GM12878 (cell line): ENCODE results near the gene ATP6V0A1. TPM values are rescaled to one million over a fixed set of nuclear protein-coding genes. Genes with fewer than 3 reads are reported as not detected.

Experiments used
- ATF7 ChIP-seq: fragments of 450-650 bp; IDR thresholded peaks from 2 replicates; pipeline ENCODE4 v1.6.1; 2016; ENCODE audit warnings: low read depth, mild to moderate bottlenecking
- DPF2 ChIP-seq: fragments of 450-650 bp; IDR thresholded peaks from 2 replicates; pipeline ENCODE4 v1.6.1; 2017; ENCODE audit warnings: mild to moderate bottlenecking
- FOXM1 ChIP-seq: IDR thresholded peaks from 2 replicates; pipeline ENCODE4 v1.6.1; 2012; ENCODE audit warnings: low read depth, mild to moderate bottlenecking, inconsistent platforms, low read length, moderate library complexity
- HDAC6 ChIP-seq: fragments of 200-600 bp; sonication (generic); IDR thresholded peaks from one replicate; pipeline ENCODE4 v1.8.0; 2017; ENCODE audit warnings: antibody characterized with exemption; ENCODE audit not compliant: unreplicated experiment
- KDM1A ChIP-seq: fragments of 200-600 bp; sonication (generic); IDR thresholded peaks from 2 replicates; pipeline ENCODE4 v1.6.1; 2016; ENCODE audit warnings: borderline replicate concordance
- NFIC ChIP-seq: IDR thresholded peaks from 2 replicates; pipeline ENCODE4 v1.6.1; 2012; ENCODE audit warnings: low read depth, mild to moderate bottlenecking, inconsistent platforms, low read length, moderate library complexity
- PAX5 ChIP-seq: IDR thresholded peaks from 2 replicates; pipeline ENCODE4 v1.6.1; 2011; ENCODE audit warnings: low read depth, low read length, borderline replicate concordance
- PAX8 ChIP-seq: fragments of 450-650 bp; IDR thresholded peaks from 2 replicates; pipeline ENCODE4 v1.6.1; 2017; ENCODE audit warnings: mild to moderate bottlenecking, moderate library complexity
- SIX5 ChIP-seq: IDR thresholded peaks from 2 replicates; pipeline ENCODE4 v1.6.1; 2011; ENCODE audit warnings: mild to moderate bottlenecking, low read depth, low read length, moderate library complexity; ENCODE audit not compliant: severe bottlenecking
- STAT1 ChIP-seq: fragments of 450-650 bp; conservative IDR thresholded peaks from 2 replicates; pipeline ENCODE4 v1.6.1; 2014; ENCODE audit warnings: antibody characterized with exemption, mild to moderate bottlenecking
- TBL1XR1 ChIP-seq: IDR thresholded peaks from 2 replicates; pipeline ENCODE4 v1.6.1; 2012; ENCODE audit warnings: low read depth, low read length, improper control_type of control experiment
- ZBTB40 ChIP-seq: fragments of 450-650 bp; IDR thresholded peaks from 2 replicates; pipeline ENCODE4 v1.6.1; 2016; ENCODE audit warnings: mild to moderate bottlenecking, moderate library complexity, borderline replicate concordance
- polyA plus RNA-seq, 11 experiments: library from polyadenylated mRNA; depleted of rRNA in 4 of 11; unstranded in 6 of 11; stranded (reverse) in 5 of 11; fragments of >200 nt; fragmentation: Nextera tagmentation in 4 of 11; fragmentation: Illumina TruSeq in 1 of 11; extraction: Ambion mirVana in 4 of 11; extraction: Trizol in 1 of 11; gene quantifications; 1 replicate in 1 of 11; 2 replicates in 10 of 11; pipeline versions ENCODE4 v1.2.1 to v1.2.3, GENCODE V29; 2011 to 2016; ENCODE audit warnings: inconsistent platforms in 2 of 11, missing spikeins in 2 of 11, low read depth in 1 of 11
- total RNA-seq, 4 experiments: library from RNA; depleted of rRNA in 3 of 4; stranded (reverse); fragments of >200 nt in 3 of 4; fragmentation: Illumina TruSeq in 1 of 4; extraction: Trizol in 1 of 4; gene quantifications; 2 replicates each; pipeline versions ENCODE4 v1.2.1 to v1.2.3, GENCODE V29; 2013 to 2021
- TF ChIP-seq, protein P1 (sequence below): fragments of 450-650 bp; IDR thresholded peaks from 2 replicates; pipeline ENCODE4 v1.6.1; 2018; ENCODE audit warnings: mild to moderate bottlenecking, low read depth, moderate library complexity; ENCODE audit not compliant: partially characterized antibody
- TF ChIP-seq, protein P2 (sequence below): fragments of 450-650 bp; IDR thresholded peaks from 2 replicates; pipeline ENCODE4 v1.6.1; 2018; ENCODE audit warnings: borderline replicate concordance, mild to moderate bottlenecking; ENCODE audit not compliant: partially characterized antibody
- TF ChIP-seq, protein P3 (sequence below): fragments of 450-650 bp; IDR thresholded peaks from 2 replicates; pipeline ENCODE4 v1.6.1; 2017; ENCODE audit warnings: antibody characterized with exemption, mild to moderate bottlenecking, moderate library complexity

ATP6V0A1 gene
- total and polyA plus RNA-seq, 10 of the 15 experiments (the other 5 are each of a cell fraction or from before 2014, with no cell fraction given), result 3.0 to 76.6 (median 30.9) TPM

DNA sequence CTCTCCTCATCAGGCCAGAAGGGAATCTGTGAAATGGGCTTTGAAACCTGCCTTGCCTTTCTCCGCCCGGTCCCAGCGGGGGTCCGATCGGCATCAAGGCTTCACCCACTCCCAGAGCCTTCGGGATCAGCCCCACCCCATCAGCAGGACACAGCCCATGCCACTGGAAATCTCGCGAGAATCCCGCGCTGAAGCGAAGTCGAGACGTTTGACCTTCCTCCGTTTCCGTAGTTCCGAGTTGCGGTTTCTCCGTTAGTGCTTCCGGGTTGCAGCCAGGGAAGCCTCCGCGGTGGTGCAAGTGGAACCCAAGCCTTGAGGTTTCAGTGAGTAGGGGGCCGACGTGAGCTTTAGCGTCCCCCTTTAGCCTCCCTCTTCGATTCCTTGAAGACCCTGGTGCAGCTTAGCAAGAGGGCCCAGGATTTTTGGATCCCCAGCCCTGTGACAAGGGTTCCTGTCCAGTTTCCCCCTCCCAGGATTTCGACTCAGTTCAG lies 103.3 kb downstream of the ATP6V0A1 start, which contains the start of gene COASY (continued):
- TF ChIP-seq STAT1, result 0 out of 2 replicates have a peak, but pooled peaks have one; percentile 84
- TF ChIP-seq ATF7, result peak; percentile 45; the same call in 1 of the 2 replicates
- TF ChIP-seq, protein P1, sequence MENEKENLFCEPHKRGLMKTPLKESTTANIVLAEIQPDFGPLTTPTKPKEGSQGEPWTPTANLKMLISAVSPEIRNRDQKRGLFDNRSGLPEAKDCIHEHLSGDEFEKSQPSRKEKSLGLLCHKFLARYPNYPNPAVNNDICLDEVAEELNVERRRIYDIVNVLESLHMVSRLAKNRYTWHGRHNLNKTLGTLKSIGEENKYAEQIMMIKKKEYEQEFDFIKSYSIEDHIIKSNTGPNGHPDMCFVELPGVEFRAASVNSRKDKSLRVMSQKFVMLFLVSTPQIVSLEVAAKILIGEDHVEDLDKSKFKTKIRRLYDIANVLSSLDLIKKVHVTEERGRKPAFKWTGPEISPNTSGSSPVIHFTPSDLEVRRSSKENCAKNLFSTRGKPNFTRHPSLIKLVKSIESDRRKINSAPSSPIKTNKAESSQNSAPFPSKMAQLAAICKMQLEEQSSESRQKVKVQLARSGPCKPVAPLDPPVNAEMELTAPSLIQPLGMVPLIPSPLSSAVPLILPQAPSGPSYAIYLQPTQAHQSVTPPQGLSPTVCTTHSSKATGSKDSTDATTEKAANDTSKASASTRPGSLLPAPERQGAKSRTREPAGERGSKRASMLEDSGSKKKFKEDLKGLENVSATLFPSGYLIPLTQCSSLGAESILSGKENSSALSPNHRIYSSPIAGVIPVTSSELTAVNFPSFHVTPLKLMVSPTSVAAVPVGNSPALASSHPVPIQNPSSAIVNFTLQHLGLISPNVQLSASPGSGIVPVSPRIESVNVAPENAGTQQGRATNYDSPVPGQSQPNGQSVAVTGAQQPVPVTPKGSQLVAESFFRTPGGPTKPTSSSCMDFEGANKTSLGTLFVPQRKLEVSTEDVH, result peak; percentile 78
- TF ChIP-seq ZBTB40, result peak; percentile 94
- no peak for TF ChIP-seq FOXM1
- TF ChIP-seq PAX8, result no peak
- TF ChIP-seq DPF2, result peak; percentile 63
- TF ChIP-seq, protein P2, sequence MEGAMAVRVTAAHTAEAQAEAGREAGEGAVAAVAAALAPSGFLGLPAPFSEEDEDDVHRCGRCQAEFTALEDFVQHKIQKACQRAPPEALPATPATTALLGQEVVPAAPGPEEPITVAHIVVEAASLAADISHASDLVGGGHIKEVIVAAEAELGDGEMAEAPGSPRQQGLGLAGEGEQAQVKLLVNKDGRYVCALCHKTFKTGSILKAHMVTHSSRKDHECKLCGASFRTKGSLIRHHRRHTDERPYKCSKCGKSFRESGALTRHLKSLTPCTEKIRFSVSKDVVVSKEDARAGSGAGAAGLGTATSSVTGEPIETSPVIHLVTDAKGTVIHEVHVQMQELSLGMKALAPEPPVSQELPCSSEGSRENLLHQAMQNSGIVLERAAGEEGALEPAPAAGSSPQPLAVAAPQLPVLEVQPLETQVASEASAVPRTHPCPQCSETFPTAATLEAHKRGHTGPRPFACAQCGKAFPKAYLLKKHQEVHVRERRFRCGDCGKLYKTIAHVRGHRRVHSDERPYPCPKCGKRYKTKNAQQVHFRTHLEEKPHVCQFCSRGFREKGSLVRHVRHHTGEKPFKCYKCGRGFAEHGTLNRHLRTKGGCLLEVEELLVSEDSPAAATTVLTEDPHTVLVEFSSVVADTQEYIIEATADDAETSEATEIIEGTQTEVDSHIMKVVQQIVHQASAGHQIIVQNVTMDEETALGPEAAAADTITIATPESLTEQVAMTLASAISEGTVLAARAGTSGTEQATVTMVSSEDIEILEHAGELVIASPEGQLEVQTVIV, result peak; percentile 85
- TF ChIP-seq, protein P3, sequence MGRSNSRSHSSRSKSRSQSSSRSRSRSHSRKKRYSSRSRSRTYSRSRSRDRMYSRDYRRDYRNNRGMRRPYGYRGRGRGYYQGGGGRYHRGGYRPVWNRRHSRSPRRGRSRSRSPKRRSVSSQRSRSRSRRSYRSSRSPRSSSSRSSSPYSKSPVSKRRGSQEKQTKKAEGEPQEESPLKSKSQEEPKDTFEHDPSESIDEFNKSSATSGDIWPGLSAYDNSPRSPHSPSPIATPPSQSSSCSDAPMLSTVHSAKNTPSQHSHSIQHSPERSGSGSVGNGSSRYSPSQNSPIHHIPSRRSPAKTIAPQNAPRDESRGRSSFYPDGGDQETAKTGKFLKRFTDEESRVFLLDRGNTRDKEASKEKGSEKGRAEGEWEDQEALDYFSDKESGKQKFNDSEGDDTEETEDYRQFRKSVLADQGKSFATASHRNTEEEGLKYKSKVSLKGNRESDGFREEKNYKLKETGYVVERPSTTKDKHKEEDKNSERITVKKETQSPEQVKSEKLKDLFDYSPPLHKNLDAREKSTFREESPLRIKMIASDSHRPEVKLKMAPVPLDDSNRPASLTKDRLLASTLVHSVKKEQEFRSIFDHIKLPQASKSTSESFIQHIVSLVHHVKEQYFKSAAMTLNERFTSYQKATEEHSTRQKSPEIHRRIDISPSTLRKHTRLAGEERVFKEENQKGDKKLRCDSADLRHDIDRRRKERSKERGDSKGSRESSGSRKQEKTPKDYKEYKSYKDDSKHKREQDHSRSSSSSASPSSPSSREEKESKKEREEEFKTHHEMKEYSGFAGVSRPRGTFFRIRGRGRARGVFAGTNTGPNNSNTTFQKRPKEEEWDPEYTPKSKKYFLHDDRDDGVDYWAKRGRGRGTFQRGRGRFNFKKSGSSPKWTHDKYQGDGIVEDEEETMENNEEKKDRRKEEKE, result no peak
- TF ChIP-seq HDAC6, result no peak
- TF ChIP-seq NFIC, result peak; percentile 52; the same call in 1 of the 2 replicates
- no peak for TF ChIP-seq KDM1A
- peak; percentile 58 for TF ChIP-seq SIX5
- TF ChIP-seq TBL1XR1, result peak; percentile 85; the same call in 1 of the 2 replicates
- peak; percentile 23; the same call in 1 of the 2 replicates for TF ChIP-seq PAX5
